BE2C (cell line): ENCODE data around the gene CIDEB.
A peak's percentile ranks its signal among the peaks of the same experiment; 100 is the strongest.
"Not testable (repeated sequence)": the region's sequence is repeated elsewhere in the genome, so short reads cannot be mapped to it uniquely, and the experiment has no call there.

Experiments
- DNase-seq: peaks from one replicate; pipeline ENCODE4 v3.0.0-alpha.2; 2020
- H3K27me3 ChIP-seq: fragments of 250-450 bp; sonication (Bioruptor Pico); 2 replicates; pipeline ENCODE4 v1.5.1; 2020; ENCODE audit warnings: mild to moderate bottlenecking
- H3K36me3 ChIP-seq: fragments of 250-450 bp; sonication (Bioruptor Pico); 2 replicates; pipeline ENCODE4 v1.5.1; 2020; ENCODE audit warnings: mild to moderate bottlenecking
- H3K4me1 ChIP-seq: fragments of 250-450 bp; sonication (Bioruptor Pico); 2 replicates; pipeline ENCODE4 v1.5.1; 2020
- H3K4me3 ChIP-seq: 2 replicates; pipeline ENCODE4 v1.5.1; 2011; ENCODE audit warnings: low read depth, low read length
- H3K9me3 ChIP-seq: fragments of 250-450 bp; sonication (Bioruptor Pico); 2 replicates; pipeline ENCODE4 v1.5.1; 2020
- CTCF ChIP-seq: IDR thresholded peaks from 2 replicates; pipeline ENCODE4 v1.5.1; 2012; ENCODE audit warnings: mild to moderate bottlenecking, low read depth, low read length

The CIDEB gene

GRCh38 chr14:24329073-24329663, 21.4 kb upstream of the CIDEB start:
- H3K9me3 ChIP-seq = no peaks in the 10 kb centered on the region
- TF ChIP-seq CTCF = no peak
- DNase-seq = no peak
- H3K4me3 ChIP-seq = no peak overlapping the region
- no peaks in the 10 kb centered on the region for H3K4me1 ChIP-seq
- no peaks in the 10 kb centered on the region for H3K36me3 ChIP-seq
- peaks cover 20% of the 10 kb centered on the region for H3K27me3 ChIP-seq

GRCh38 chr14:24327914-24328313, 20.1 kb upstream of the CIDEB start:
- peak; percentile 63 for DNase-seq
- not testable (repeated sequence) for H3K9me3 ChIP-seq, H3K4me3 ChIP-seq, H3K36me3 ChIP-seq, H3K4me1 ChIP-seq, H3K27me3 ChIP-seq
- peak; percentile 36 for TF ChIP-seq CTCF

GRCh38 chr14:24327303-24327702, 19.5 kb upstream of the CIDEB start:
- TF ChIP-seq CTCF = no peak
- peaks cover under 1% of the 10 kb centered on the region for H3K27me3 ChIP-seq
- no peak for DNase-seq
- H3K36me3 ChIP-seq = no peaks in the 10 kb centered on the region
- H3K4me3 ChIP-seq = no peak overlapping the region
- H3K9me3 ChIP-seq = no peaks in the 10 kb centered on the region
- H3K4me1 ChIP-seq = no peaks in the 10 kb centered on the region

GRCh38 chr14:24325963-24326362, 18.2 kb upstream of the CIDEB start:
- no peak for DNase-seq

GRCh38 chr14:24325041-24325530, 17.3 kb upstream of the CIDEB start:
- Histone ChIP-seq H3K9me3 (no peaks in the 10 kb centered on the region), H3K4me3 (no peak overlapping the region), H3K4me1 (no peaks in the 10 kb centered on the region), H3K36me3 (no peaks in the 10 kb centered on the region), H3K27me3 (peaks cover 13% of the 10 kb centered on the region)
- no peak for DNase-seq
- TF ChIP-seq CTCF = no peak

More at GRCh38 chr14:24325963-24326362, 18.2 kb upstream of the CIDEB start:
- peaks cover 5% of the 10 kb centered on the region; the same call in 1 of the 2 replicates for H3K27me3 ChIP-seq
- TF ChIP-seq CTCF = no peak
- no peaks in the 10 kb centered on the region for H3K4me1 ChIP-seq
- H3K36me3 ChIP-seq = no peaks in the 10 kb centered on the region
- H3K9me3 ChIP-seq = no peaks in the 10 kb centered on the region
- no peak overlapping the region for H3K4me3 ChIP-seq

GRCh38 chr14:24324024-24324423, 16.2 kb upstream of the CIDEB start:
- Histone ChIP-seq H3K27me3 (peaks cover 22% of the 10 kb centered on the region), H3K4me3 (no peak overlapping the region), H3K36me3 (no peaks in the 10 kb centered on the region), H3K4me1 (no peaks in the 10 kb centered on the region), H3K9me3 (no peaks in the 10 kb centered on the region)
- TF ChIP-seq CTCF = no peak
- no peak for DNase-seq
